Measurements from ENCODE around the gene TMEM132D. TPM values are rescaled to one million over a fixed set of nuclear protein-coding genes. Genes with fewer than 3 reads are reported as not detected.

Gene TMEM132D
- total and polyA plus RNA-seq, 2 donors (not counting 3 experiments of a cell fraction or from before 2014, with no cell fraction given) = not detected

DNA sequence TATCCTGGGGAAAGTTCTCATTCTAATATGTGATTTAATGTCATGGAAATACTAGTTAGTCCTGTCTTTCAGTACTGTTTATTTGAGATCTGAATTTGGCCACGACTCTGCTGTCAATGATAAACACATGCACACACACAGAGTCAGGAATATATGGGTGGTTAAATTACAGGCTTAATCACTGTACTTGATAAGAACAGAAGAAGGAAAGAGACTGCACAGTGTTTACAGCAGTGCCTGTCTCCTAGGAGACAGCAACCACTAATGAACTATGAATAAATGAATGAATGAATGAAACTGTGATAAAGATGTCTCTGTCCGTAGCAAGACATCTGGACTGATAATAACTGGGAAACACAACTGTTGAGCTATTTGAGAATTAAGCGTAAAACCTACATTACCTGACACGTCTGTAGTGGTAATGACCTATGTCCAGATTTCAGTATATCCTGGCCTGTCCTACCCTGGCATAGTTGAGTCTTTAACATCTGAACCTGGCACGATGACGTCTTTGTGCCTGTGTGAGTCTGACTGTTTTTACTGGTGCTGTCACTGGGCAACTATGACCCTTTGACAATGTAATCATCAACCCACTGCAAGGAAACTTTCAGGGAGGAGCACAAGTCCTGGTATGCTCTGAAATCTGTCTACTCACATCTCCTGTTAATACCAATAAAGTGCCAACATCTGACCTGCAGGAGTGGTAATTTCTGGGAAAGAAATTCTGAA is 524.6 kb downstream of the TMEM132D start:
- H3K9ac ChIP-seq (replicated peaks; ENCODE audit: extremely low read depth, insufficient read depth, low read length) = no peak overlapping the region
- H3K27ac ChIP-seq (ENCODE audit: insufficient read depth, low read depth, low read length) = no peak overlapping the region
- no peaks in the 10 kb centered on the region for H3K9me1 ChIP-seq (replicated peaks; ENCODE audit: control insufficient read depth, extremely low read depth, insufficient read depth, low read length)
- FAIRE-seq (no peak), DNase-seq (ENCODE audit: low read depth, low spot score) (no peak)
- ChIA-PET CTCF (no interaction called here), POLR2A (no interaction called here)
- no peaks in the 10 kb centered on the region for H4K20me1 ChIP-seq (replicated peaks; ENCODE audit: control insufficient read depth, extremely low read depth, insufficient read depth, low read length)
- no peak overlapping the region for H3K4me3 ChIP-seq (replicated peaks in 1 of 3; ENCODE audit: insufficient read depth in 1 of 3, low read depth in 1 of 3, low read length in 3 of 3)
- dilution Hi-C loops (cut with MboI; ENCODE audit: extremely low pct_ligation_motif_present, low sequenced_read_pairs) (no loop called here), intact Hi-C loops (cut with micrococcal nuclease) (no loop called here)
- TF ChIP-seq POLR2AphosphoS5 (IDR thresholded peaks at IDR 0.05; ENCODE audit: insufficient read depth, low read depth, low read length) (no peak), FOS (IDR thresholded peaks at IDR 0.05; ENCODE audit: borderline replicate concordance, insufficient read depth, low read length) (no peak), GATA2 (IDR thresholded peaks at IDR 0.05; ENCODE audit: insufficient read depth, insufficient read length, low read depth, low read length) (no peak), EZH2 (IDR thresholded peaks at IDR 0.05; ENCODE audit: borderline replicate concordance, low read depth, low read length, severe bottlenecking) (no peak), MYC (IDR thresholded peaks at IDR 0.05; ENCODE audit: low read depth, low read length) (no peak), POLR2A (IDR thresholded peaks at IDR 0.05; ENCODE audit: low read depth, low read length) (no peak), JUN (IDR thresholded peaks at IDR 0.05; ENCODE audit: borderline replicate concordance, insufficient read depth, insufficient read length, low read depth) (no peak)
- TF ChIP-seq, protein P1, sequence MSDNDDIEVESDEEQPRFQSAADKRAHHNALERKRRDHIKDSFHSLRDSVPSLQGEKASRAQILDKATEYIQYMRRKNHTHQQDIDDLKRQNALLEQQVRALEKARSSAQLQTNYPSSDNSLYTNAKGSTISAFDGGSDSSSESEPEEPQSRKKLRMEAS (IDR thresholded peaks at IDR 0.05; ENCODE audit: insufficient read depth, insufficient read length) = no peak
- TF ChIP-seq, protein P2, sequence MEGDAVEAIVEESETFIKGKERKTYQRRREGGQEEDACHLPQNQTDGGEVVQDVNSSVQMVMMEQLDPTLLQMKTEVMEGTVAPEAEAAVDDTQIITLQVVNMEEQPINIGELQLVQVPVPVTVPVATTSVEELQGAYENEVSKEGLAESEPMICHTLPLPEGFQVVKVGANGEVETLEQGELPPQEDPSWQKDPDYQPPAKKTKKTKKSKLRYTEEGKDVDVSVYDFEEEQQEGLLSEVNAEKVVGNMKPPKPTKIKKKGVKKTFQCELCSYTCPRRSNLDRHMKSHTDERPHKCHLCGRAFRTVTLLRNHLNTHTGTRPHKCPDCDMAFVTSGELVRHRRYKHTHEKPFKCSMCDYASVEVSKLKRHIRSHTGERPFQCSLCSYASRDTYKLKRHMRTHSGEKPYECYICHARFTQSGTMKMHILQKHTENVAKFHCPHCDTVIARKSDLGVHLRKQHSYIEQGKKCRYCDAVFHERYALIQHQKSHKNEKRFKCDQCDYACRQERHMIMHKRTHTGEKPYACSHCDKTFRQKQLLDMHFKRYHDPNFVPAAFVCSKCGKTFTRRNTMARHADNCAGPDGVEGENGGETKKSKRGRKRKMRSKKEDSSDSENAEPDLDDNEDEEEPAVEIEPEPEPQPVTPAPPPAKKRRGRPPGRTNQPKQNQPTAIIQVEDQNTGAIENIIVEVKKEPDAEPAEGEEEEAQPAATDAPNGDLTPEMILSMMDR (IDR thresholded peaks at IDR 0.05; ENCODE audit: extremely low read depth in 1 of 2, insufficient read depth in 1 of 2, low read depth in 1 of 2, low read length in 2 of 2) = no peak
- no peak overlapping the region for H2AFZ ChIP-seq (ENCODE audit: low read depth, low read length)
- H3K36me3 ChIP-seq (ENCODE audit: control insufficient read depth in 2 of 2, extremely low read depth in 1 of 2, insufficient read depth in 2 of 2, low read length in 2 of 2) = no peaks in the 10 kb centered on the region
- H3K27me3 ChIP-seq (ENCODE audit: control insufficient read depth in 2 of 2, insufficient read depth in 2 of 2, low read length in 2 of 2) = no peaks in the 10 kb centered on the region
- H3K79me2 ChIP-seq (ENCODE audit: control insufficient read depth, insufficient read depth, low read length) = no peaks in the 10 kb centered on the region
- no peak overlapping the region for H3K4me2 ChIP-seq (ENCODE audit: insufficient read depth, low read length)
- H3K9me3 ChIP-seq (replicated peaks; ENCODE audit: control insufficient read depth, insufficient read depth, low read length) = peaks cover 4% of the 10 kb centered on the region
- no TSS peak for BruUV-seq (replicated peaks)
- no peaks in the 10 kb centered on the region for H3K4me1 ChIP-seq (ENCODE audit: control insufficient read depth, extremely low read depth, insufficient read depth, low read length)
